22Rv1 (cell line): Measurements from ENCODE around the gene SLC16A14.

Experiments
- CTCF ChIP-seq: fragments of 450-650 bp; IDR thresholded peaks from 2 replicates; pipeline ENCODE4 v1.5.1; 2017; ENCODE audit warnings: mild to moderate bottlenecking
- ZFX ChIP-seq: fragments of 450-650 bp; IDR thresholded peaks from 2 replicates; pipeline ENCODE4 v1.6.1; 2017; ENCODE audit warnings: antibody characterized with exemption, borderline replicate concordance

GRCh38 chr2:230010501-230010900, 58.2 kb downstream of the SLC16A14 start:
- TF ChIP-seq CTCF (no peak), ZFX (no peak)
